H1 (cell line): ENCODE results near the gene MAP3K14.

Source experiments
- BRCA1 ChIP-seq: IDR thresholded peaks from 2 replicates; pipeline ENCODE4 v1.6.1; 2012; ENCODE audit warnings: low read depth, low read length, improper control_type of control experiment
- POLR2AphosphoS5 ChIP-seq: IDR thresholded peaks from 2 replicates; pipeline ENCODE4 v1.6.1; 2011; ENCODE audit warnings: low read depth, low read length
- RAD21 ChIP-seq, 2 experiments: IDR thresholded peaks in 1 of 2; conservative IDR thresholded peaks in 1 of 2; 2 replicates each; pipeline ENCODE4 v1.6.1; 2011; ENCODE audit warnings: low read depth in 2 of 2, low read length in 2 of 2, improper control_type of control experiment in 1 of 2, inconsistent platforms in 1 of 2, mild to moderate bottlenecking in 1 of 2, moderate library complexity in 1 of 2
- TF ChIP-seq, protein P1 (sequence below), 3 experiments: IDR thresholded peaks; 1 replicate in 2 of 3; 2 replicates in 1 of 3; pipeline versions ENCODE4 v1.5.1 to v1.6.1; 2011; ENCODE audit warnings: low read length in 3 of 3, mild to moderate bottlenecking in 3 of 3, inconsistent platforms in 2 of 3, low read depth in 1 of 3, moderate library complexity in 1 of 3; ENCODE audit not compliant: insufficient read depth in 1 of 3; ENCODE audit errors: control extremely low read depth in 1 of 3
- TF ChIP-seq, protein P2 (sequence below): IDR thresholded peaks from 2 replicates; pipeline ENCODE4 v1.6.1; 2012; ENCODE audit warnings: inconsistent platforms

DNA sequence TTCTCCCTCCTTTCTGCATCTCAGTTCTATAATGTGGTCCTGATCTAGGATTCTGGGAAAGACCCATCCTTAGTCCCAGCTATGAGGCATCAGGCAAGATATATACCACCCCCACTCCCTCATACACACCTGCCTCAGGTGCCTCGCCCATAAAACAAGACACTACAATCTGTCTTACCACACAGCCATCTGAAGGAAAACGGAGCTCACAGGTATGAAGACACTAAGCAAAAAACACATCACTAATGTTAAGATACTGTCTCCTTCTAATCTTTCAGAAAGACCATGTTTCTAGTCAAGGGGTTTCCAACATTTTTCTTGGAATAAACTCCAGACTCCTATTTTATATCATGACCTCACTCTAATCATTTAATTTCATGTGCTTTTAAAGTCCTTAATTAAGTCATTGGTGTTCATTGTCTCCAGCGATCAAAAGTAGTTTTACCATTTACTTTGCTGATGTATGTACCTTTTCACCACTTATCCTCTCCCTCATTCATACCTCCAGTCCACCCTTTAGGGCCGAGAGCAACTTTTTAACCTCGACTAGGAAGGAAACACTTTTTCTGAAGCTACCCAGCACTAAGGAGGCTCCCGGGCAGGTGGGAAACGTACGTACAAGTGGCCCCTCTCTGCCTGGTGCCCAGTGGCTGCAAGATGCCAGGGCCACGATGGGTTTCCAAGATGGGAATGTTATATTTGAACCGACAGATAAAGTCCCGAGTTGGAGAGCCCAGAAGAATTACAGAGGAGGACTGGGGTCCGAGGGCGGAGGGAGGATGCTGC, 979 bp downstream of the MAP3K14 start:
- TF ChIP-seq, protein P1, sequence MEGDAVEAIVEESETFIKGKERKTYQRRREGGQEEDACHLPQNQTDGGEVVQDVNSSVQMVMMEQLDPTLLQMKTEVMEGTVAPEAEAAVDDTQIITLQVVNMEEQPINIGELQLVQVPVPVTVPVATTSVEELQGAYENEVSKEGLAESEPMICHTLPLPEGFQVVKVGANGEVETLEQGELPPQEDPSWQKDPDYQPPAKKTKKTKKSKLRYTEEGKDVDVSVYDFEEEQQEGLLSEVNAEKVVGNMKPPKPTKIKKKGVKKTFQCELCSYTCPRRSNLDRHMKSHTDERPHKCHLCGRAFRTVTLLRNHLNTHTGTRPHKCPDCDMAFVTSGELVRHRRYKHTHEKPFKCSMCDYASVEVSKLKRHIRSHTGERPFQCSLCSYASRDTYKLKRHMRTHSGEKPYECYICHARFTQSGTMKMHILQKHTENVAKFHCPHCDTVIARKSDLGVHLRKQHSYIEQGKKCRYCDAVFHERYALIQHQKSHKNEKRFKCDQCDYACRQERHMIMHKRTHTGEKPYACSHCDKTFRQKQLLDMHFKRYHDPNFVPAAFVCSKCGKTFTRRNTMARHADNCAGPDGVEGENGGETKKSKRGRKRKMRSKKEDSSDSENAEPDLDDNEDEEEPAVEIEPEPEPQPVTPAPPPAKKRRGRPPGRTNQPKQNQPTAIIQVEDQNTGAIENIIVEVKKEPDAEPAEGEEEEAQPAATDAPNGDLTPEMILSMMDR (IDR thresholded peaks at IDR 0.05; ENCODE audit: control extremely low read depth in 1 of 3, insufficient read depth in 1 of 3, low read depth in 1 of 3, low read length in 3 of 3): no peak
- TF ChIP-seq BRCA1 (no peak), RAD21 (IDR thresholded peaks at IDR 0.05 in 1 of 2, conservative IDR thresholded peaks at IDR 0.05 in 1 of 2; ENCODE audit: low read depth in 2 of 2, low read length in 2 of 2) (no peak), POLR2AphosphoS5 (no peak)
- TF ChIP-seq, protein P2, sequence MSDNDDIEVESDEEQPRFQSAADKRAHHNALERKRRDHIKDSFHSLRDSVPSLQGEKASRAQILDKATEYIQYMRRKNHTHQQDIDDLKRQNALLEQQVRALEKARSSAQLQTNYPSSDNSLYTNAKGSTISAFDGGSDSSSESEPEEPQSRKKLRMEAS: no peak
